GM18867 (cell line): Measurements from ENCODE around the gene HNRNPCL1.
"Not testable (repeated sequence)": the region's sequence is repeated elsewhere in the genome, so short reads cannot be mapped to it uniquely, and the experiment has no call there.

ENCODE experiments used
- ATAC-seq: cut with Tn5 transposase; IDR thresholded peaks from one replicate; pipeline ENCODE4 v1.9.1; 2021; ENCODE audit warnings: mild to moderate bottlenecking, moderate library complexity; ENCODE audit not compliant: unreplicated experiment

Gene HNRNPCL1

DNA sequence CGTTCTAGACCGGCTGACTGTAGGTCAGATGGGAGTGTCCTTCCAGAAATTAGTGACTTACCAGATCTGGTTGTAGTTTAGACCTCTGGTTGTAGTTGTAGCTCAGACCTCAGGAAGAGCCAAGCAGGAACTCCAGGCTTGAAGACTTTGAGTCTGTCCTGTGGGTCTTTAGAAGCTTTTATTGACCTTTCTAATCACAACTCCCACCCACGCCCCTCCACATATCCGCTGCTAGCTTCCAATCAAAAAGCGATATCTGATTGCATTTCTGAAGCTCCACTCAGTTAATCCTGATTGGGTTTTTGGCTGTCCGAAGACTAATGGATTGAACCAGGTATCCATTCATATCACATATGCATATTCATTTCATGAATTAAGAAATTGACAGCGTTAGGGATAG, at the start of gene HNRNPCL1:
Gene HNRNPCL1, minus strand, starts transcription at position 101 of the 400 bp plus-strand sequence. CDS start 431 bp downstream, outside the sequence.
- not testable (repeated sequence) for ATAC-seq

DNA sequence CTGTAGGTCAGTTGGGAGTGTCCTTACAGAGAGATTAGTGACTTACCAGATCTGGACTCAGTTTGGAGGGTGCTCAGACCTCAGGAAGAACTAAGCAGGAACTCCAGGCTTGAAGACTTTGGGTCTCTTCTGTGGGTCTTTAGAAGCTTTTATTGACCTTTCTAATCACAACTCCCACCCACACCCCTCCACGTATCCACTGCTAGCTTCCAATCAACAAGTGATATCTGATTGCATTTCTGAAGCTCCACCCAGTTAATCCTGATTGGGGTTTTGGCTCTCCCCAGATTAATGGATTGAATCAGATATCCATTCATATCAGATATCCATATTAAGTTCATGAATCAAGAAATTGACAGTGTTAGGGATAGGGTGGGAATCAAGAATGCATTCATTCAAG, 49.6 kb upstream of the HNRNPCL1 start, which contains the start of gene PRAMEF10:
Gene PRAMEF10, minus strand, starts transcription at position 101 of the 400 bp plus-strand sequence. CDS start 2,423 bp downstream, outside the sequence.
- ATAC-seq: not testable (repeated sequence)

DNA sequence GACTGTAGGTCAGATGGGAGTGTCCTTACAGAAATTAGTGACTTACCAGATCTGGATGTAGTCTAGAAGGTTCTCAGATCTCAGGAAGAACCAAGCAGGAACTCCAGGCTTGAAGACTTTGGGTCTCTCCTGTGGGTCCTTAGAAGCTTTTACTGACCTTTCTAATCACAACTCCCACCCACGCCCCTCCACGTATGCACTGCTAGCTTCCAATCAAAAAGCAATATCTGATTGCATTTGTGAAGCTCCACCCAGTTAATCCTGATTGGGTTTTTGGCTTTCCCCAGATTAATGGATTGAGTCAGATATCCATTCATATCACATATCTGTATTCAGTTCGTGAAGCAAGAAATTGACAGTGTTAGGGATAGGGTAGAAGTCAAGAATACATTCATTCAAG, 37.6 kb upstream of the HNRNPCL1 start, which contains the start of gene PRAMEF4:
Gene PRAMEF4, minus strand, starts transcription at position 101 of the 400 bp plus-strand sequence. CDS start 2,807 bp downstream, outside the sequence.
- not testable (repeated sequence) for ATAC-seq

DNA sequence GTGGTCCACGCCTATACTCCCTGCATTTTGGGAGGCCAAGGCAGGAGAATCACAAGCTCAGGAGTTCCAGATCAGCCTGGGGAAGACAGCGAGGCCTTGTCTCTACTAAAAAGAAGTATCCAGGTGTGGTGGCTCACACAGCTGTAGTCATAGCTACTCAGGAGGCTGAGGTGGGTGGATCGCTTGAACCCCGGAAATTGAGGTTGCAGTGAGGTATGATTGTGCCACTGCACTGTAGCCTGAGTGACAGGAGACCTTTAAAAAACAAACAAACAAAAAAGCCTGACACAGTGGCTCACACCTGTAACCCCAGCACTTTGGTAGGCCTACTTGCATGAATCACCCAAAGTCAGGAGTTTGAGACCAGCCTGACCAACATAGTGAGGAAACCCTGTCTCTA, 29.9 kb upstream of the HNRNPCL1 start:
- not testable (repeated sequence) for ATAC-seq

DNA sequence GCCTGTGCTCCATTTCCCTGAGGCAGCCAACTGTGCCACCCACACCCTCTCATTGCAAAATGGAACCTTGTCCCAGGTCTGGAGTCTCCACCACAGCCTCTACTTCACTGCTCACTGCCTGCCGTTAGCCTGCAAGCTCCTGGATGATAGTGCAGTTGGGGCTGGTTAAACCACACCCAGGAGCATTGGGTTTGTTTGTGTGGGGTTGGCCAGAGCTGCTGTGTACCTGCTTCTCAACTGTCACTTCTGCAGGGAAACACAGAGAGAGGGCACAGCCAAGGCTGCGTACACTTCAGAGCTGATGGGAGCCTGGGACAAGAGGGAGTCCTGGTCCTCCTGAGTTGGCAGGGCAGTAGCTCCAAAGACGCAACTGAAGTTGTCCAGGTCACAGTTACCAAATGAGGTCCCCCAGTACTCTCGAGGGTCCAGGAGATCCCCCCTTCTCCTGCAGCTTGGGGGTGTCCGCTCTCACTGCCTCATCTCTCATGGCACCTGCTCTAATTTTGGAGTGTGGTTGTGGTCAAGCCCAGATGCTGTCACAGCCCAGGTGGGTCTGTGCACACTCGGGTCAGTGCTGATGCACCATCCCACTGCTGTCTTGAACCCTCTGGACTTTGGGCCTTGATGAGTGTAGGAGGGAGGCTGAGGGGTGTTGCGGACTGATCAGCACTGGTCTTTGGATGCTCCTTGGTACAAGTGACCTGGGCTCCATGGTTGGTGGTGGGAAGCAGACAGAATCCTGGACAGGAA, 14.8 kb upstream of the HNRNPCL1 start:
- not testable (repeated sequence) for ATAC-seq

DNA sequence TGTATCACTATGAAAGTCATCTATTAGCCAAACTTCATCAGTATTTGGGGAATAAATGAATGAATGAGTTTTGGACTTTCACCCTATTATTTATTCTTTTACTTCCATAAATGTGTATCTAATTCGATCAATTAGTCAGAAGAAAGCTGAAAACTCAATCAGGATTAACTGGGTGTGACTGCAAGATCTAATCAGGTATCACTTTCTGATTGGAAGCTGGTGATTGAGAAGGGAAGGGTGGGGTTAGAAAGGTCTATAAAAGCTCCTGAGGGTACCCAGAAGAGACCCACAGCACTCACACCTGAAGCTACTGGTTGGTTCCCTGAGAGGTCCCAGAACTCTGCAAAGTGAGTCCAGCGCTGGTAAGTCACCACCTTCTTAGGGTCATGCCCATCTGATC, 8.3 kb upstream of the HNRNPCL1 start, which contains the start of gene PRAMEF2:
Gene PRAMEF2, plus strand, starts transcription at position 301 of the 400 bp plus-strand sequence. CDS start 1,924 bp downstream, outside the sequence.
- ATAC-seq: not testable (repeated sequence)

DNA sequence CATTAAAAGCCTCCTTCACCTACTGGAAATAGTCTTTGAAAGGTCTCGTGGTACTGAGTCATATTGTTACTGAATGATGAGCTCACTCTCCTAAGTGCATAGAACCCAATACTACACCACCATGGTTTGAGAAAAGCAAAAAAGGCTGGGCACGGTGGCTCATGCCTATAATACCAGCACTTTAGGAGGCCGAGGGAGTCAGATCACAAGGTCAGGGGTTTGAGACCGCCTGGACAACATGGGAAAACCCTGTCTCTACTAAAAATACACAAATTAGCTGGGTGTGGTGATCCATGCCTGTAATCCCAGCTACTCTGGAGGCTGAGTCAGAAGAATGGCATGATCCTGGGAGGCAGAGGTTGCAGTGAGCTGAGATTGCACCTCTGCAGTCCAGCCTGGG, 3.3 kb upstream of the HNRNPCL1 start:
- ATAC-seq: no peak

DNA sequence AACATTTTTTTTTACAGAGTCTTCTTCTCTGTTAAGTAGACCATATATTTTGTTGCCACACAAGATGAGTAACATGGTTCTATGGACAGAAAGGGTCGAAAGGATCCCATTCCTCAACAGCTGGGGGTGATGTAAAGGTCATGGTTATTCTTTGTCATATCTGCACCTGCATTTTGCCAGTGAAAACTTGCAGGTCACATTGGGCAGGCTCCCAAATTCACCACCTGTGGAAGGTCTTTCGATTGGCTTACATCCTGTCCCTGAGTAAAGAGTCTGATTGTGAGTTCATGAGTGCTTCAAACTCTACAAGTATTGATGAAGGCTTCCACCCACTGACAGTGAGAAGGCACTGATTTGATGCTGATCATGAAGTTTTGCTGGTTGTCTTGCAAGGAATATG, 15.3 kb downstream of the HNRNPCL1 start:
- not testable (repeated sequence) for ATAC-seq

DNA sequence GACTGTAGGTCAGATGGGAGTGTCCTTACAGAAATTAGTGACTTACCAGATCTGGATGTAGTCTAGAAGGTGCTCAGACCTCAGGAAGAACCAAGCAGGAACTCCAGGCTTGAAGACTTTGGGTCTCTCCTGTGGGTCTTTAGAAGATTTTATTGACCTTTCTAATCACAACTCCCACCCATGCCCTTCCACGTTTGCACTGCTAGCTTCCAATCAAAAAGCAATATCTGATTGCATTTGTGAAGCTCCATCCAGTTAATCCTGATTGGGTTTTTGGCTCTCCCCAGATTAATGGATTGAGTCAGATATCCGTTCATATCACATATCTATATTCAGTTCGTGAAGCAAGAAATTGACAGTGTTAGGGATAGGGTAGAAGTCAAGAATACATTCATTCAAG, 17.2 kb downstream of the HNRNPCL1 start, which contains the start of gene PRAMEF11:
Gene PRAMEF11, minus strand, starts transcription at position 101 of the 400 bp plus-strand sequence. CDS start 2,621 bp downstream, outside the sequence.
- ATAC-seq: not testable (repeated sequence)

DNA sequence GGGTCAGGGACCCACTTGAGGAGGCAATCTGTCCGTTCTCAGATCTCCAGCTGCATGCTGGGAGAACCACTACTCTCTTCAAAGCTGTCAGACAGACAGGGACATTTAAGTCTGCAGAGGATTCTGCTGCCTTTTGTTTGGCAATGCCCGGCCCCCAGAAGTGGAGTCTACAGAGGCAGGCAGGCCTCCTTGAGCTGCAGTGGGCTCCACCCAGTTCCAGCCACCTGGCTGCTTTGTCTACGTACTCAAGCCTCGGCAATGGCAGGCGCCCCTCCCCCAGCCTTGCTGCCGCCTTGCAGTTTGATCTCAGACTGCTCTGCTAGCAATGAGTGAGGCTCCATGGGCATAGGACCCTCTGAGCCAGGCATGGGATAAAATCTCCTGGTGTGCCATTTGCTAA, 29.5 kb downstream of the HNRNPCL1 start:
- ATAC-seq: not testable (repeated sequence)

DNA sequence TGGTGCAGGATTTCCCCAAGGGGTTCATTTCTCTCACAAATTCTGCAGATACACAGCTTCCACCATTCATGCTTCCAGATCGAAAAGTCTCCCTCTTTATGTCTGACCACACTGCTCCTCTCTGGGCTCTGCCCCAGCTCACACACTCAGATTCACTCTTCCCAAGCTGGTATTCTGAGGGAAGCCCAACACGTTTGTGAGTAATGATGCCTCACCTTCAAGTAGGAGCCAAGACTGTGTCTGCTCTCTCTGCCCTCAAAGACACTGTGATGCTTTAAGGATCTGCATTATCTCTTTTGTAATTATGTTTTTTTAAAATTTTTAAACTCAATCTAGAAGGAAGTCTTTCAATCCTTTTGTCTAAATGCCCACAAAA, 37.1 kb downstream of the HNRNPCL1 start:
- no peak for ATAC-seq

DNA sequence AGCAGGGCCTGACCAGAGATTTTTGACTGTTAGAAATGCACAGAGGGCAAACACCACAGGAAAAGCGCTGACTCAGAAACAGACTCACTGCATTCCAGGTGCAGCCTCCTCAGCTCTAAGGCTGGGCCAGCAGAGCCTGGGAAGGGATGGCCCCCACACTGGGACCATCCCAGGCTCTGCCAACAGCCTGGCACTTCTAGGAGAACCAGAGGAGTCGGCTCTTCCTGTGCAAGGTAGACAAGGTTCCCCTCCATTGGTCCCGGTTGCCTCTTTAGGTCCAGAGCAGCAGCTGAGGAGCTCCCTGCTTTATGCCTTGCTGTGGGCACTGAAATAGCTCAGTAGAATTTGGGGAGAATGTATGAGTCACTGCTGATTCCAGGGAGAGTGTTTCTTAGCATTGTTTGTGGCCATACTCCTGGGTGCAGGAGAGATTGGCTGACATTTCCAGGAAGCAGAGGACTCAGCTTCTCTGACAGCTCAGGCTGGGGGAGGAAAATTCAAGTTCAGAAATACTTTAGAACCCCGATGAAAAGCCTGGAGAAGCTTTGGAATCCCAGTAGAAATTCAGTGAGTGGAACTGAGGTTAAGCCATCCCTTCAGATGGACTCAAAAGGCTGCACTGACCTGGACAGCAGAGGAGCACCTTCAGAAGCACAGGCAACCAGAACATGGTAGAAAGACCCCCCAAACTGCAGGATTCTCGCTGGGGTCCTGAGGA, 37.7 kb downstream of the HNRNPCL1 start:
- no peak for ATAC-seq

DNA sequence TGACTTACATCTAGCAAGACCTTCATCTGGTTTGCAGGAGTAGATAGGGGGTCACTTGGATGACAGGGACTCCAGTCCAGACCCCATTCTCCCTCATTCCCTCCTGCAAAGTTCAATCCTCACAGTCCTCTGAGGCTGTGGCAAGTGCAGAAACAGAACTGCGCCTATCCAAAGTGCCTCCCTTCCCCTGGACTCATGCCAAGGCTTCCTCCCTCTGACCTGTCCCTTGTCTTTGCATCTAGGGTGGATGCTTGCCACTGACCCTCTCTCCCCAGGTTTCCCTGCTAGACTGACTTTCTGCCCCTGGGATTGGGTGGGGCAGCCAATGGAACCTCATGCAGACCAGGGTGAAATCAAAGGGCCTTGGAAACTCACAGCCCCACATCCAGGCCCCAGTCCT, 38.6 kb downstream of the HNRNPCL1 start:
- ATAC-seq: no peak

DNA sequence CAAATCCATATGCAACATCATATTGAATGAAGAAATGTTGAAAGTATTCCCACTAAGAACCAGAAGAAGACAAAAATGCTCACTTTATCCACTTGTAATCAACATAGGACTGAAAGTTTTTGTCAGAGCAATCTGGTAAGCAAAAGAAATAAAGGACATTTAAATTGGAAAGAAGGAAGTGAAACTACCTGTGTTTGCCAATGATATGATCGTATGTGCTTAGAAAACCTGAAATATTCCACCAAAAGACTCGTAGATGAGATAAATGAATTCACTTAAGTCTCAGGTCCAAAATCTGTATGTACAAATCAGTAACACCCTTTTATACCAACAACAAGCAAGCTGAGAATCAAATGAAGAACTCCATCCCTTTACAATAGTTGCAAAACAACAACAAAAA, 48.8 kb downstream of the HNRNPCL1 start:
- no peak for ATAC-seq

DNA sequence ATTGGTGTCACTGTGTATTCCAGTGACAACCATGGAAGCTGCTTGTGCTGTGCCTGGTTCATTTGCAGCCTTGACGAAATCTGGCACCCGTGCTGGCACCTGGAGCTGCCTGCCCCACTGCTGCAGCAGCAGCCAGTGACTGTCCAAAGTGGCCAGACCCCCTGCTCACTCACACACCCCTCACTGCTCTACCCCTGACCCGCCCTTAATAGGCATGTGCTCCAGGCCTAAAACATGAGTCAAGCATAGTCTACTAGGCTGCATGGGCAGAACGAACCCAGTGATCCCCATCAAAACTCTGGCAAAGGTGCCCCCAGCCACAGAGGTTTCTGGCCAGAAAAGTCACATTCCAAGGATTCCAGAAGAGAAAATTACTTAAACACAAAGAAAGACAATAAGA, 49.6 kb downstream of the HNRNPCL1 start:
- no peak for ATAC-seq
